T-helper 1 cell (primary cell): ENCODE measurements around the gene TMEM234.

ENCODE experiments used
- DNase-seq, 5 donors: peaks; one replicate each; pipeline ENCODE4 v3.0.0-alpha.2; 2012 to 2020

The TMEM234 gene

DNA sequence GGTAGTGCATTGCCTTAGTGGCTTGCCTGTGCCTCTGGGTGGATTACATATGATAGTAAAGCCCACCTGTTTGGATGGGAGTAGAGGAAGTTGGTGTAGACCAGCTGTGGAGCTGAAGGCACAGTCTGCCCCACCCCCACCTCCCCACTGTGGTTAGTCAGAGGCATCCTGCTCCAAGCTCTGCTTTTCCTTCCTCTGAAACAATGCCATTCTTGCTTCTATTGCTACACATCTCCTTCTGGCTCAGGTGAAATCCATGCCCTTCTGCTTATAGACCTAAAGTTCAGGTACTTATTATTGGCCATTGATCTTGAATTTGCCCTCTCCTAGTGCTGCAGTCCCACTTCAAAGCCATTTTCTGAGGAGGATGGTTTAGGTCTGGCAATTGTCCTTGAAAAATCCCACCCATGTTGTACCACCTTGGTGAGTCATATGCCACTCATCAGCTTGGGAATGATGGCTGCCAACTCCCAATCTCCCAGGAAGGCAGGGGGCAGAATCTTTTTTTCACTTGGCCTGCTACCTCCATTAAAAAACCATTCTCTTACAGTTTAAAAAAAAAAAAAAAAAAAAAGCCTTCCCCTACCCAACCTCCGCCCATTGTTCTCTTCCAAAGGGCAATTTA, 49.4 kb downstream of the TMEM234 start:
- DNase-seq, result no peak

DNA sequence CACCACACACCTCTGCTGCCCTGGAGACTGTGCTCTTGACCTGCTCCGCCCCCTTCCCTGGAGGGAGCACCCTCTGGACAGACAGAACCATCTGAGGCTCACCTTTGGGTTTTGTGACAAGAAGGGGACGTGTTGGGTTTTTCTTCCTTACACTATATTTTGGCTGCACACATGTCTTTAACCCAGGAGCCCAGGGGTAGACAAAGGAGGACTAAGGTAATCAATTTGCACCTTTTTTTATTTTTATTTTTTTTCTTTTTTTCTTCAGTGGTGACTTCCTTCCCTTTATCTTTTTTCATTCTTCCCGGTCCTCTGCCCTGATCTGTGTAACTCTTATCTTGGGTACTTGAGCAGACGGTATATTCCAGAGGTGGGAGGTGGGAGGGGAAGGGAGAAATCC, 51.2 kb downstream of the TMEM234 start:
- DNase-seq, result no peak
